ENCODE results near the gene TTC38.

DNA sequence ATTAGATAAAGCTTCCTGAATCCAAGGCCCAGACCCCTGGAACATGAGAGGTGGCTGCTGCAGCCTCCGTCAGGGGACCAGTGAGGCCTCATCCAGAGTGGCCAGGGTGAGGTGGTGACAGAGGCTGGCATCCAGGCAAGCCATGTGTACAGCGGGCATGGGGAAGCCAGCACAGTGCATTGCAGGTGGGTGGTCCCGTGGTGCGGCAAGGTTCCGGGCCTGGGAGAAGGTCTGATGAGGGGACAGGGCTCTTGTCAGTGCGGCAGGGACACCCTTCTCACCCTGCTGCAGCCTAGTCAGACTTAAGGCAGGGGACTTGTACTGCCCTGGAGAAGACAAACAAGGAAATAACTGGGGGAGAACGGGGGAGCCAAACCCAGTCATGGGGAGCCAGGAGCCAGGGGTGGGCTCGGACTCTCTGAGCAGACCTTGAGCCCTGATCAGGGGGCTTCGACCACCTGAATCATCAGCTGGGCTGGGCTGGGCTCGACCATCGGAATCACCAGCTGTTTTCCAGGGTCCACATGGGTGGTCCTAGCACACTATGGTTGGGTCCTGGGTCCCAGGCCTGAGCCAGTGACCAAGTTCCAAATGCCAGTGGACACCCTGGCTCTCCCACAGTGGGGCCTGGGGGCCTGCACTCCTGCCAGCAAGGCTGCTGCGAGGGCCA is 5.1 kb downstream of the TTC38 start:
- TF ChIP-seq ZNF626 (tag by site-specific recombination; IDR thresholded peaks at IDR 0.05): no peak
- TF ChIP-seq, protein P1, sequence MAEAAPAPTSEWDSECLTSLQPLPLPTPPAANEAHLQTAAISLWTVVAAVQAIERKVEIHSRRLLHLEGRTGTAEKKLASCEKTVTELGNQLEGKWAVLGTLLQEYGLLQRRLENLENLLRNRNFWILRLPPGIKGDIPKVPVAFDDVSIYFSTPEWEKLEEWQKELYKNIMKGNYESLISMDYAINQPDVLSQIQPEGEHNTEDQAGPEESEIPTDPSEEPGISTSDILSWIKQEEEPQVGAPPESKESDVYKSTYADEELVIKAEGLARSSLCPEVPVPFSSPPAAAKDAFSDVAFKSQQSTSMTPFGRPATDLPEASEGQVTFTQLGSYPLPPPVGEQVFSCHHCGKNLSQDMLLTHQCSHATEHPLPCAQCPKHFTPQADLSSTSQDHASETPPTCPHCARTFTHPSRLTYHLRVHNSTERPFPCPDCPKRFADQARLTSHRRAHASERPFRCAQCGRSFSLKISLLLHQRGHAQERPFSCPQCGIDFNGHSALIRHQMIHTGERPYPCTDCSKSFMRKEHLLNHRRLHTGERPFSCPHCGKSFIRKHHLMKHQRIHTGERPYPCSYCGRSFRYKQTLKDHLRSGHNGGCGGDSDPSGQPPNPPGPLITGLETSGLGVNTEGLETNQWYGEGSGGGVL (tag by site-specific recombination; IDR thresholded peaks at IDR 0.05): no peak
- TF ChIP-seq ZBTB7A (tag by site-specific recombination; IDR thresholded peaks at IDR 0.05; ENCODE audit: low read depth): no peak
- no peak for TF ChIP-seq RBAK (tag by site-specific recombination; IDR thresholded peaks at IDR 0.05)
- TF ChIP-seq, protein P2, sequence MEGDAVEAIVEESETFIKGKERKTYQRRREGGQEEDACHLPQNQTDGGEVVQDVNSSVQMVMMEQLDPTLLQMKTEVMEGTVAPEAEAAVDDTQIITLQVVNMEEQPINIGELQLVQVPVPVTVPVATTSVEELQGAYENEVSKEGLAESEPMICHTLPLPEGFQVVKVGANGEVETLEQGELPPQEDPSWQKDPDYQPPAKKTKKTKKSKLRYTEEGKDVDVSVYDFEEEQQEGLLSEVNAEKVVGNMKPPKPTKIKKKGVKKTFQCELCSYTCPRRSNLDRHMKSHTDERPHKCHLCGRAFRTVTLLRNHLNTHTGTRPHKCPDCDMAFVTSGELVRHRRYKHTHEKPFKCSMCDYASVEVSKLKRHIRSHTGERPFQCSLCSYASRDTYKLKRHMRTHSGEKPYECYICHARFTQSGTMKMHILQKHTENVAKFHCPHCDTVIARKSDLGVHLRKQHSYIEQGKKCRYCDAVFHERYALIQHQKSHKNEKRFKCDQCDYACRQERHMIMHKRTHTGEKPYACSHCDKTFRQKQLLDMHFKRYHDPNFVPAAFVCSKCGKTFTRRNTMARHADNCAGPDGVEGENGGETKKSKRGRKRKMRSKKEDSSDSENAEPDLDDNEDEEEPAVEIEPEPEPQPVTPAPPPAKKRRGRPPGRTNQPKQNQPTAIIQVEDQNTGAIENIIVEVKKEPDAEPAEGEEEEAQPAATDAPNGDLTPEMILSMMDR (tag by site-specific recombination; IDR thresholded peaks at IDR 0.05): no peak
- no peak for TF ChIP-seq ZNF707 (tag by site-specific recombination; IDR thresholded peaks at IDR 0.05)
- TF ChIP-seq, protein P3, sequence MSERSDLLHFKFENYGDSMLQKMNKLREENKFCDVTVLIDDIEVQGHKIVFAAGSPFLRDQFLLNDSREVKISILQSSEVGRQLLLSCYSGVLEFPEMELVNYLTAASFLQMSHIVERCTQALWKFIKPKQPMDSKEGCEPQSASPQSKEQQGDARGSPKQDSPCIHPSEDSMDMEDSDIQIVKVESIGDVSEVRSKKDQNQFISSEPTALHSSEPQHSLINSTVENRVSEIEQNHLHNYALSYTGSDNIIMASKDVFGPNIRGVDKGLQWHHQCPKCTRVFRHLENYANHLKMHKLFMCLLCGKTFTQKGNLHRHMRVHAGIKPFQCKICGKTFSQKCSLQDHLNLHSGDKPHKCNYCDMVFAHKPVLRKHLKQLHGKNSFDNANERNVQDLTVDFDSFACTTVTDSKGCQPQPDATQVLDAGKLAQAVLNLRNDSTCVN (tag by site-specific recombination; optimal IDR thresholded peaks at IDR 0.05): no peak
- TF ChIP-seq ZNF248 (tag by site-specific recombination; IDR thresholded peaks at IDR 0.05): no peak
- no peak for TF ChIP-seq MZF1 (tag by site-specific recombination; IDR thresholded peaks at IDR 0.05; ENCODE audit: borderline replicate concordance)
- no peak for TF ChIP-seq GLI4 (tag by site-specific recombination; IDR thresholded peaks at IDR 0.05)
- TF ChIP-seq ZNF274 (IDR thresholded peaks at IDR 0.05; ENCODE audit: low read length): no peak
- TF ChIP-seq ZNF274 (tag by site-specific recombination; IDR thresholded peaks at IDR 0.05; ENCODE audit: borderline replicate concordance): no peak
- TF ChIP-seq ZNF623 (tag by site-specific recombination; IDR thresholded peaks at IDR 0.05): no peak
- TF ChIP-seq ZNF121 (tag by site-specific recombination; IDR thresholded peaks at IDR 0.05): no peak
- no peak for TF ChIP-seq ZSCAN16 (tag by site-specific recombination; IDR thresholded peaks at IDR 0.05)
